ENCODE results near the gene OR5H15.
"Not testable (repeated sequence)": the region's sequence is repeated elsewhere in the genome, so short reads cannot be mapped to it uniquely, and the experiment has no call there.

The OR5H15 gene

DNA sequence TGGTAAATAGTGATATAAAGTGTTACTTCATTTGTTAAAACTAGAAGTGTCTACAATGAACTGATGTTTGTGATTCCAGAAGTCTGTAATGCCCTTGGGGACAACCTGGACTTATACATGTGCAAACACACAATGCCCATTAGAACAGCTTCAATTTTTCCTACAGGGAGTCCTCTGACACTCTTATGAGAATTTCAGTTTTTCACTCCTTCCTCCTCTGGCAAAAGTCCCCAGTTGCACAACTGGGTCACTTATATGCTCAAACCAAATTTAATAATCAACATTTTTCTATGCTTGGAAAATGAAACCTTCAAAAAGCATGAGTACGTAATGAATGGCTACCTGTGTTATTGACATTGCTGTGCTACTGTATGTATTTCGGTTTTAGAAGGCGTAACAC is at the start of gene OR5H15:
OR5H15 (plus strand) TSS at position 301 of the 400 bp plus-strand sequence. CDS start 2,004 bp downstream, outside the sequence.
- DNase-seq (ENCODE audit: low read depth): no peak

DNA sequence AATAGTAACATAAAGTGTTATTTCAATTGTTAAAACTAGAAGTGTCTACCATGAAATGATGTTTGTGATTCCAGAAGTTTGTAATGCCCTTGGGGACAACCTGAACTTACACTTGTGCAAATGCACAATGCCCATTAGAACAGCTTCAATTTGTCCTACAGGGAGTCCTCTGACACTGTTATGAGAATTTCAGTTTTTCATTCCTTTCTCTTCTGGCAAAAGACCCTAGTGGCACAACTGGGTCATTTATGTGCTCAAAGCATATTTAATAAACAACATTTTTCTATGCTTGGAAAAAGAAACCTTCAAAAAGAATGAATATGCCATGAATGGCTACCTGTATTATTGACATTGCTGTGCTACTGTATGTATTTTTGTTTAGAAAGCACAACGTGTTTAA is 36.1 kb upstream of the OR5H15 start, which contains the start of gene OR5H1:
OR5H1 (plus strand) TSS at position 301 of the 400 bp plus-strand sequence. CDS start 1,977 bp downstream, outside the sequence.
- DNase-seq (ENCODE audit: low read depth): no peak

DNA sequence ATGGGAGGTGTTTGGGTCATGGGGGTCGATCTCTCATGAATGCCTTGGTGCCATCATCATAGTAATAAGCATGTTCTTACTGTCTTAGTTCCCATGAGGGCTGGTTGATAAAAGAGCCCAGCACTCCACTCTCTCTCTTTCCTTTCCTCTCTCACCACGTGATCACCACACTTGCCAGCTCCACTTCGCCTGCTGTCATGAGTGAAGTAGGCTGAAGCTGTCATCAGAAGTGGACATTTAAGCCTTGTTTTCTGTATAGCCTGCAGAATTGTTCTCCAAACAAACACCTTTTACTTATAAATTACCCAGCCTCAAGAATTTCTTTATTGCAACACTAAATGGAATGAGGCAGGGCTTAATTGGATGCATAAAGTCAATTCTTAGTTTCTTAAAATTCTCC is 29.9 kb upstream of the OR5H15 start:
- DNase-seq (ENCODE audit: low read depth): no peak

- not testable (repeated sequence) for DNase-seq (ENCODE audit: low read depth)
These were observed 28.5 kb upstream of the OR5H15 start for GRCh38 chr3:98137826-98138557.

DNA sequence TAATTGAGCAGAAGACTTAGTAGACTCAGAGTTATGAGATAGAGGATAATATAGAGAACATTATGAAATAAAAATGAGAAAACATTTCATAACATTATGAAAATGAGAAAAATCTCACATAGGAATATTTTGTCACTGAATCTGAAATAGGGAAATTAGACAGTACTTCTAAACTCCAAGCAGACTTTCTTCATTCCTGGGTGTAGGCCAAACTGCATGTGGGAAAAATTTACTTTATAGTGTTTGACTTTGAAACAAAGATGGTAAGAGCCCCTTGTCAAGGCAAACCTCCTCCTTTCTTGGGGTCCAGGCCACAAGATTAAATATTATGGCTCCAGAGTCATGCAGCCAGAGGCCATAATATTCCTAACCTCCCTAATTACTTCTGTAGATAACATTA is 26.0 kb upstream of the OR5H15 start:
- DNase-seq (ENCODE audit: low read depth): no peak

DNA sequence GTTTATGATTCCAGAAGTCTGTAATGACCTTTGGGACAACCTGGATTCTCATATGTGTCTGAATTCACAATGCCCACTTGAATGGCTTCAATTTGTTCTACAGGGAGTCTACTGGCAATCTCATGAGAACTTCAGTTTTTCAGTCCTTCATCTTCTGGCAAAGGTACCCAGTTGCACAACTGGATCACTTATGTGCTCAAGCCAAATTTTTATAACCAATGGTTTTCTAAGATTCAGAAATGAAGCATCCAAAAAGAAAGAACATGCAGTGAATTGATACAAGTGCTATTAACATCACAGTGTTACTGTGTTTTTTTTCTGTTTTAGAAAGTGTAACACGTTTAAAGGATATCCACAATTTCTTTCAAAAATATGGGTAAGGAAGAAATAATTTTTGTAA is 19.3 kb upstream of the OR5H15 start, which contains the start of gene OR5H14:
OR5H14 (plus strand) TSS at position 301 of the 400 bp plus-strand sequence. CDS start 1,907 bp downstream, outside the sequence.
- no peak for DNase-seq (ENCODE audit: low read depth)

DNA sequence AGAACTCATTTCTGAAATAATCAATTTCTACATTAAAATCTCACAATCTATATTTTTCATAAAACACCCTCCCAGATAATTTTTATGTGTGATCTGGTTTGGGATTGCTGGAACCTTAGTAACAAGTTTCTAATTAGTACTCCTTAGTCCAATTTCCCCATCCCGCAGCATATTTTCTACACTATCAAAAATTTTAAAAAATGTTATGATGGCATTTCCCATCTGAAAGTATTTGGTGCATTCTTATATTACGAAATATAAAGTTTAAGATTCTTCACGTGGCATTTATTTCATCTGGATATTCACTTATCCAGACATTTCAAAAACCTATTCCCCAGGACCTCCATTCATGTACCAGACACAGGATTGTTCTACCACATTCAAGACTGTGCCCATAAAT is 17.7 kb upstream of the OR5H15 start:
- no peak for DNase-seq (ENCODE audit: low read depth)

GRCh38 chr3:98149456-98149855 is 17.0 kb upstream of the OR5H15 start:
- DNase-seq (ENCODE audit: low read depth): not testable (repeated sequence)

- no peak for DNase-seq (ENCODE audit: low read depth)
These were observed 15.3 kb upstream of the OR5H15 start for GRCh38 chr3:98151241-98151640.

GRCh38 chr3:98171071-98171470 is 4.6 kb downstream of the OR5H15 start:
- DNase-seq (ENCODE audit: low read depth): no peak

- no peak for DNase-seq (ENCODE audit: low read depth)
These were observed 6.1 kb downstream of the OR5H15 start for GRCh38 chr3:98172621-98173020.

DNA sequence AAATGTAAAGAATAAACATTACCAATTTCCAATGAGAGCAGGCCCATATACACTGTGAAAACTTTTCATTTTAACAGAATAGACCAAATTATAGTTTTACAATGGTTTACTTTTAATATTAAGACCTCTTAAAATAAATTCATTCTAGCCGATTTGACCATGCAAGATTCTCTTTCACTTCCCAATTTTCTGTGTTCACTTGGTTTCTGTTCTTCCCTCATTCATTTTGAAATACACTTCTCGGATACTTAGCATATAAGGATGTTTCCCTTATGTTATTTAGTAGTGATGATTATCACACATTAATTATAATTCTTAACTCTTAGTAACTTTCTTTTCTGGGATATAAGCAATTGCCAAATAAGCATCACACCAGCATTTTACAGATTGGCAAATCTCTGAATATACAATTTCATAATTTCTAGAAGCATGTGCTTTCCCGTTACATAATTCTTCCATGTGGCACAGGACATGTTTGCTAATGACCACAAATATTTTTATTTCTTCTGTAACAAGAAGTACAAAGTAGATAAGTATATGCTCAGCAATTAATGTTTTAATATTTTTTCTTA is 13.9 kb downstream of the OR5H15 start:
- DNase-seq (ENCODE audit: low read depth): no peak

GRCh38 chr3:98182196-98182595 is 15.7 kb downstream of the OR5H15 start:
- DNase-seq (ENCODE audit: low read depth): no peak

DNA sequence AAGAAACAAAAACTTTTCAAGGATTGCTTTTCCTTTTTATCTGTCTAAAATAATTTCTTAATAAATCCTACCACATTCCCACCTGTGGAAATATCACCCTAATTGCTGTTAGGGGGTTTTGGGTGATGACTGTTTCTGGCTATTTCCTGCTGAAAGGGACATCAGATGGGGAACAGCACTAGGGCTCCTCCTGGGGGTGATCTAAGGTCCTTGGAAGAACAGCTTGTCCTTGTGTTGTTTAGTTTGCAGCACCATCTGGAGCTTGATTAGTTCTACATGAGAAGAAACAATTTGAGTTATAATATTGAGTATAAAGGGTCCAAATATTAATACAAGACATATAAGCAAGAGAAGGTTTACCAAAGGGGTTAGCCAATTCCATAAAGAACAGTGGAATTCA is 18.7 kb downstream of the OR5H15 start:
- no peak for DNase-seq (ENCODE audit: low read depth)

DNA sequence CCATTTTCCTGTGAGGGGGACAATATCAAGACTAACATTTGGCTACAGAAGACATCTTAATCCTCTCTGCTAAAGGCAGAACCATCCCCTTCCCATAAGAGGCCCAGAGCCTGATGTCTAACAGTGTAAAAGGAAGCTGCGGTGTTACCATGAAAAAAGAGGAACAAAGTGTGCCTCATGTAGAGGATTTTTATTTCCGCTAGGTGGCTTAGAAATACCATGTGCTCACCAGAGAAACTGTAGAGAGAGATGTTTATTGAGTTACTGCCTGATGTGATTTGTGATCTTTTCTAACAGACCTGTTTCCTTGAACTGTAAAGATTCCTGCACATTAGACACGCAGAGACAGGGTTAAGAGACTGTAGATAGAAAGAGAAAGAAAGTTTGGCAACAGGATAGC is 22.0 kb downstream of the OR5H15 start:
- DNase-seq (ENCODE audit: low read depth): no peak

DNA sequence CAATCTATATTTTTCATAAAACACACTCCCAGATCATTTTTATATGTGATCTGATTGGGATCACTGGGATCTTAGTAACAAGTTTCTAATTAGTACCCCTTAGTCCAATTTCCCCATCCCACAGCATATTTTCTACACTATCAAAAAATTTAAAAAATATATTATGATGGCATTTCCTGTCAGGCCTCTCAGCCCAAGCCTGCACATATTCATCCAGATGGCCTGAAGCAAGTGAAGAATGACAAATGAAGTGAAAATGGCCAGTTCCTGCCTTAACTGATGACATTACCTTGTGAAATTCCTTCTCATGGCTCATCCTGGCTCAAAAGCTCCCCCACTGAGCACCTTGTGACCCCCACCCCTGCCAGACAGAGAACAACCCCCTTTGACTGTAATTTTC is 24.4 kb downstream of the OR5H15 start:
- DNase-seq (ENCODE audit: low read depth): not testable (repeated sequence)

DNA sequence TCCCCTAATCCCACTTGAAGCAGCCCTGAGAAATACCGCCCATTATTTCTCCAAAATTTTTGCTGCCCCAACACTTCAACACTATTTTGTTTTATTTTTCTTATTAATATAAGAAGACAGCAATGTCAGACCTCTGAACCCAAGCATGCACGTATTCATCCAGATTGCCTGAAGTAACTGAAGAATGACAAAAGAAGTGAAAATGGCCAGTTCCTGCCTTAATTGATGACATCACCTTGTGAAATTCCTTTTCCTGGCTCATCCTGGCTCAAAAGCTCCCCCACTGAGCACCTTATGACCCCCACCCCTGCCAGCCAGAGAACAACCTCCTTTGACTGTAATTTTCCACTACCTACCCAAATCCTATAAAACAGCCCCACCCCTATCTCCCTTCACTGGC is 29.8 kb downstream of the OR5H15 start:
- DNase-seq (ENCODE audit: low read depth): not testable (repeated sequence)

GRCh38 chr3:98199020-98199419 is 32.5 kb downstream of the OR5H15 start:
- no peak for DNase-seq (ENCODE audit: low read depth)

DNA sequence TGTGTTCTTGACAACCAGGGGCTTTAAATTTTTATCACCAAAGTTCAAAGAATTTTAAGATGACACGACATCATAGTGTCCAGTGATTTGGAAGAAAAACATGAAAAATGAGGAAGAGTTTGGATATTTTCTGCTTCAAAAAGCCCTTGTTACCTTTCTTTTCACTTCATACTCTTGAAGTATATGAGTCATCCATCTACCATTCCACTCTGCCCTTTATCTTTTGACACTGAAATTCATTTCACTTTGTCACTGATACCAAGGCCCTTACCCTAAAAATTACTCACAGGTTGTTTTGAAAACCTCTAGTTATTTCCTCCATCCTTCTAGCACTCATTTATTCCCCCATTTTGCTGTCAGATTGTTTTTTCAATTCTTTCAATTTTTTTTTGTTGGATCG is 42.7 kb downstream of the OR5H15 start:
- DNase-seq (ENCODE audit: low read depth): no peak

DNA sequence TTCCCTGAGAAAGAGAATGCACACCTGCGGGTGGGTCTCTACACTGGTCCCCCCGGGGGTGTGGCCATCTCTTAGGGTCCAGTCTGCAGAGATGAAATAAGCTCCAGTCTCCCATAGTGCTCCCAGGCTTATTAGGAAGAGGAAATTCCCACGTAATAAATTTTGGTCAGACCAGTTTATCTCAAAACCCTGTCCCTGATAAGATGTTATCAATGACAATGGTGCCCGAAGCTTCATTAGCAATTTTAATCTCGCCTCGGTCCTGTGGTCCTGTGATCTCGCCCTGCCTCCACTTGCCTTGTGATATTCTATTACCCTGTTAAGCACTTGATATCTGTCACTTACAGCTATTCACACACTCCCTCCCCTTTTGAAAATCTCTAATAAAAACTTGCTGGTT is 46.8 kb downstream of the OR5H15 start:
- DNase-seq (ENCODE audit: low read depth): no peak

- DNase-seq (ENCODE audit: low read depth): no peak
These were observed 48.6 kb downstream of the OR5H15 start for GRCh38 chr3:98215051-98215450.
